ENCODE data around the gene HOXC4. TPM values are rescaled to one million over a fixed set of nuclear protein-coding genes. Genes with fewer than 3 reads are reported as not detected.
"Not testable (repeated sequence)": the region's sequence is repeated elsewhere in the genome, so short reads cannot be mapped to it uniquely, and the experiment has no call there.

HOXC4 gene
- total RNA-seq, 2 donors from 2014 or later = 1.00 to 1.1 TPM

GRCh38 chr12:54074308-54074707 is 20.7 kb downstream of the HOXC4 start:
- H3K27me3 Mint-ChIP-seq (ENCODE audit: low read depth) = no peaks in the 10 kb centered on the region
- no peaks in the 10 kb centered on the region for H3K36me3 Mint-ChIP-seq (ENCODE audit: insufficient read depth in 2 of 2)
- H3K4me3 Mint-ChIP-seq = no peak overlapping the region
- no peaks in the 10 kb centered on the region for H3K9me3 Mint-ChIP-seq
- no peaks in the 10 kb centered on the region for H3K4me1 Mint-ChIP-seq (ENCODE audit: low read depth)
- H3K27ac Mint-ChIP-seq = no peak overlapping the region
- DNase-seq (no peak), ATAC-seq (replicated peaks in 1 of 2) (no peak)

- Mint-ChIP-seq H3K4me1 (ENCODE audit: low read depth) (no peaks in the 10 kb centered on the region), H3K4me3 (no peak overlapping the region), H3K9me3 (no peaks in the 10 kb centered on the region), H3K27me3 (ENCODE audit: low read depth) (no peaks in the 10 kb centered on the region), H3K27ac (no peak overlapping the region), H3K36me3 (ENCODE audit: insufficient read depth in 2 of 2) (no peaks in the 10 kb centered on the region)
- ATAC-seq (replicated peaks in 1 of 2) = no peak
- no peak for DNase-seq
These were observed 21.8 kb downstream of the HOXC4 start for GRCh38 chr12:54075409-54075808.

GRCh38 chr12:54075974-54076373 is 22.3 kb downstream of the HOXC4 start:
- Mint-ChIP-seq H3K9me3 (no peaks in the 10 kb centered on the region), H3K4me3 (no peak overlapping the region), H3K36me3 (ENCODE audit: insufficient read depth in 2 of 2) (no peaks in the 10 kb centered on the region), H3K27me3 (ENCODE audit: low read depth) (no peaks in the 10 kb centered on the region), H3K27ac (no peak overlapping the region), H3K4me1 (ENCODE audit: low read depth) (peaks cover 3% of the 10 kb centered on the region)
- ATAC-seq (replicated peaks in 1 of 2) (no peak), DNase-seq (no peak)

GRCh38 chr12:54077843-54078242 is 24.2 kb downstream of the HOXC4 start:
- H3K4me3 Mint-ChIP-seq; DNase-seq; H3K36me3 Mint-ChIP-seq (ENCODE audit: insufficient read depth in 2 of 2): not testable (repeated sequence)

GRCh38 chr12:54079115-54079514 is 25.5 kb downstream of the HOXC4 start:
- peaks cover 31% of the 10 kb centered on the region for H3K4me1 Mint-ChIP-seq (ENCODE audit: low read depth)
- DNase-seq; H3K9me3 Mint-ChIP-seq; H3K4me3 Mint-ChIP-seq; ATAC-seq (replicated peaks in 1 of 2); H3K36me3 Mint-ChIP-seq (ENCODE audit: insufficient read depth in 2 of 2); H3K27me3 Mint-ChIP-seq (ENCODE audit: low read depth): not testable (repeated sequence)
- peak overlapping the region; percentile 5 for H3K27ac Mint-ChIP-seq

More at GRCh38 chr12:54077843-54078242, 24.2 kb downstream of the HOXC4 start:
- H3K27me3 Mint-ChIP-seq (ENCODE audit: low read depth); H3K9me3 Mint-ChIP-seq; H3K27ac Mint-ChIP-seq; ATAC-seq (replicated peaks in 1 of 2): not testable (repeated sequence)
- peaks cover 20% of the 10 kb centered on the region for H3K4me1 Mint-ChIP-seq (ENCODE audit: low read depth)

- H3K36me3 Mint-ChIP-seq (ENCODE audit: insufficient read depth in 2 of 2); H3K27me3 Mint-ChIP-seq (ENCODE audit: low read depth); ATAC-seq (replicated peaks in 1 of 2); H3K4me3 Mint-ChIP-seq; H3K9me3 Mint-ChIP-seq; DNase-seq: not testable (repeated sequence)
- H3K27ac Mint-ChIP-seq = peak overlapping the region; percentile 16
- peaks cover 31% of the 10 kb centered on the region for H3K4me1 Mint-ChIP-seq (ENCODE audit: low read depth)
These were observed 26.6 kb downstream of the HOXC4 start for GRCh38 chr12:54080008-54080924.

- not testable (repeated sequence) for H3K36me3 Mint-ChIP-seq (ENCODE audit: insufficient read depth in 2 of 2); H3K27me3 Mint-ChIP-seq (ENCODE audit: low read depth); H3K9me3 Mint-ChIP-seq; ATAC-seq (replicated peaks in 1 of 2)
- DNase-seq = peak; percentile 9 to 21
- Mint-ChIP-seq H3K4me3 (peak overlapping the region; percentile 96 to 97), H3K27ac (peak overlapping the region; percentile 71), H3K4me1 (ENCODE audit: low read depth) (peaks cover 31% of the 10 kb centered on the region)
These were observed 27.4 kb downstream of the HOXC4 start for GRCh38 chr12:54081053-54081514.

- ATAC-seq (replicated peaks in 1 of 2); H3K27me3 Mint-ChIP-seq (ENCODE audit: low read depth); H3K36me3 Mint-ChIP-seq (ENCODE audit: insufficient read depth in 2 of 2); H3K9me3 Mint-ChIP-seq: not testable (repeated sequence)
- peak; percentile 37 to 40 for DNase-seq
- Mint-ChIP-seq H3K4me3 (peak overlapping the region; percentile 96 to 97), H3K27ac (peak overlapping the region; percentile 96), H3K4me1 (ENCODE audit: low read depth) (peaks cover 31% of the 10 kb centered on the region)
These were observed 28.2 kb downstream of the HOXC4 start for GRCh38 chr12:54081581-54082396.

GRCh38 chr12:54082397-54082892 is 28.8 kb downstream of the HOXC4 start:
- H3K4me3 Mint-ChIP-seq = peak overlapping the region; percentile 96 to 97
- no peaks in the 10 kb centered on the region for H3K9me3 Mint-ChIP-seq
- peak overlapping the region; percentile 55 for H3K27ac Mint-ChIP-seq
- no peaks in the 10 kb centered on the region for H3K36me3 Mint-ChIP-seq (ENCODE audit: insufficient read depth in 2 of 2)
- ATAC-seq (replicated peaks in 1 of 2) (peak; percentile 31 to 38), DNase-seq (peak; percentile 43 to 48)
- no peaks in the 10 kb centered on the region for H3K27me3 Mint-ChIP-seq (ENCODE audit: low read depth)
- H3K4me1 Mint-ChIP-seq (ENCODE audit: low read depth) = peaks cover 31% of the 10 kb centered on the region

- H3K4me3 Mint-ChIP-seq; H3K27ac Mint-ChIP-seq; ATAC-seq (replicated peaks in 1 of 2); DNase-seq; H3K9me3 Mint-ChIP-seq; H3K36me3 Mint-ChIP-seq (ENCODE audit: insufficient read depth in 2 of 2): not testable (repeated sequence)
- Mint-ChIP-seq H3K4me1 (ENCODE audit: low read depth) (peaks cover 19% of the 10 kb centered on the region), H3K27me3 (ENCODE audit: low read depth) (peaks cover 41% of the 10 kb centered on the region)
These were observed 34.4 kb downstream of the HOXC4 start for GRCh38 chr12:54088011-54088410.

- ATAC-seq (replicated peaks in 1 of 2); H3K36me3 Mint-ChIP-seq (ENCODE audit: insufficient read depth in 2 of 2); H3K9me3 Mint-ChIP-seq; H3K27ac Mint-ChIP-seq; DNase-seq: not testable (repeated sequence)
- Mint-ChIP-seq H3K4me1 (ENCODE audit: low read depth) (peaks cover 10% of the 10 kb centered on the region), H3K27me3 (ENCODE audit: low read depth) (peaks cover 48% of the 10 kb centered on the region), H3K4me3 (peak overlapping the region in 1 of 2 donors; percentile 12)
These were observed 35.8 kb downstream of the HOXC4 start for GRCh38 chr12:54089465-54089864.

- H3K9me3 Mint-ChIP-seq; H3K36me3 Mint-ChIP-seq (ENCODE audit: insufficient read depth in 2 of 2); ATAC-seq (replicated peaks in 1 of 2); H3K27ac Mint-ChIP-seq: not testable (repeated sequence)
- DNase-seq = peak; percentile 10 to 15
- H3K4me3 Mint-ChIP-seq = peak overlapping the region; percentile 81 to 83
- H3K4me1 Mint-ChIP-seq (ENCODE audit: low read depth) = peaks cover 10% of the 10 kb centered on the region
- peaks cover 57% of the 10 kb centered on the region for H3K27me3 Mint-ChIP-seq (ENCODE audit: low read depth)
These were observed 36.7 kb downstream of the HOXC4 start for GRCh38 chr12:54090312-54090711.

- H3K27me3 Mint-ChIP-seq (ENCODE audit: low read depth) = peaks cover 58% of the 10 kb centered on the region
- H3K4me3 Mint-ChIP-seq; H3K9me3 Mint-ChIP-seq; H3K36me3 Mint-ChIP-seq (ENCODE audit: insufficient read depth in 2 of 2); H3K27ac Mint-ChIP-seq; DNase-seq; ATAC-seq (replicated peaks in 1 of 2): not testable (repeated sequence)
- peaks cover 10% of the 10 kb centered on the region for H3K4me1 Mint-ChIP-seq (ENCODE audit: low read depth)
These were observed 39.3 kb downstream of the HOXC4 start for GRCh38 chr12:54092943-54093342.
